GM21367 (cell line): ENCODE results near the gene SLC5A1.
"Not testable (repeated sequence)": the region's sequence is repeated elsewhere in the genome, so short reads cannot be mapped to it uniquely, and the experiment has no call there.

Source experiments
- ATAC-seq: cut with Tn5 transposase; IDR thresholded peaks from one replicate; pipeline ENCODE4 v1.9.1; 2021; ENCODE audit not compliant: unreplicated experiment

SLC5A1 gene

DNA sequence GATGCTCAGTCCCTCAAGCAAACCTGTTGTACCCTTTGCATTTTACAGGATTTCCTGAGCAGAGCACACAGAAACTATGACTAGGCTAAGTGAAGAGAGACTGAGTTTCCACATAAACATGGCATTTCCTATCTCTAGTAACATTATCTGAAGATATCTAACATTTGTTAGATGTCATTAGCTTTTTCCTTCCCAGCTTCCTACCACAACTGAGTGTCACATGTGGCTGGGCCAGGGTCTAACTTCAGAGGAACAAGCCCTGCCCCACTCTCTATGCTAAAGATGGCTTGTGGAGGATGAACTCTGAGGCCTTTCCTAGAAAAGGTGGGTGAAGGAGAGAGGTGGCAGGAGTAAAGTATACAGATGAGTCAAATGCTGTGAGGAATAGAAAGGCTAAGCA is 99.5 kb downstream of the SLC5A1 start:
- ATAC-seq: no peak

GRCh38 chr22:32144496-32145274 is 101.6 kb downstream of the SLC5A1 start:
- ATAC-seq: no peak

DNA sequence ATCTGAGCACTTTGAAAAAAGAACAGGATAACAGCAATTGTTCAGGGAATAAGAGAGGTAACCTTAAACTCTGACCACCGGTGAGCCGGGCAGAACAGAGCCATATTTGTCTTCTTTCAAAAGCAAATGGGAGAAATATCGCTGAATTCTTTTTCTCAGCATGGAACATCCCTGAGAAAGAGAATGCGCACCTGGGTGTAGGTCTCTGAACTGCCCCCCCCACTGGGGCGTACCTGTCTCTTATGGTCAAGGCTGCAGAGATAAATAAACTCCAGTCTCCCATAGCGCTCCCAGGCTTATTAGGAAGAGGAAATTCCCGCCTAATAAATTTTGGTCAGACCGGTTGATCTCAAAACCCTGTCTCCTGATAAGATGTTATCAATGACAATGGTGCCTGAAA is 104.1 kb downstream of the SLC5A1 start:
- ATAC-seq: not testable (repeated sequence)

DNA sequence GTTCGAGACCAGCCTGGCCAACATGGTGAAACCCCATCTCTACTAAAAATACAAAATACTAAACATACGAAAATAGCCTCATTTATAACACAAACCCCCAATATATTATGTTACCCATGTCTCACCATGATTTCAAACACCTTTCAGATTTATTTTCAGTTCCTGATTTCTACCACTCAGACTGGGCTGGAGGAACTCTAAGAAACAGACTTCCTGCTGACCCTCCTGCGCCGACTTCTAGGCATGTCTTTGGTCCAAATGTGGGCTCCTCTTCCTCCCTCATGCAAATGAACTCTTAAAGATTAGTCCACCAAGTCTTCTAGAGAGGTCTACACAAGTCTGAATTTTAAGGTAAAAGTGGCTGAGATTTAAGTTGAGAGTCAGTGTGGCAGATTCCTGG is 105.3 kb downstream of the SLC5A1 start:
- not testable (repeated sequence) for ATAC-seq

DNA sequence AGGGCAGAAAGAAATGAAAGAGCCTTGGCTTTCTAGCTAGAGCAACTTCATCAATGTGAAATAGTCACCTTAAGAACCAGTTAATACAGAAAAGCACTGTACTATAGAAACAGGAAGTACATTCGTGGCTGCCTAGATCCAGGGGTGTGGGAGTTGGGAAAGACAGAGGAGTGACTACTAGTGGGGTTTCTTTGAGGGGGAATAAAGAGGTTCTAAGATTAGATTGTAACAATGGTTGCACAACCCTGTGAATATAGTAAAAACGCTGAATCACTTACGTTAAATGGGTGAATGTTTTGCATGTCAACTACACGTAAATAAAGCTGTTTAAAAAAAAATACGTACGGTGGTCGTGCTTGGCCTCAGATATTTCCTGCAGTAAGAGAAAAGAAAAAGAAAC is 107.6 kb downstream of the SLC5A1 start:
- not testable (repeated sequence) for ATAC-seq

DNA sequence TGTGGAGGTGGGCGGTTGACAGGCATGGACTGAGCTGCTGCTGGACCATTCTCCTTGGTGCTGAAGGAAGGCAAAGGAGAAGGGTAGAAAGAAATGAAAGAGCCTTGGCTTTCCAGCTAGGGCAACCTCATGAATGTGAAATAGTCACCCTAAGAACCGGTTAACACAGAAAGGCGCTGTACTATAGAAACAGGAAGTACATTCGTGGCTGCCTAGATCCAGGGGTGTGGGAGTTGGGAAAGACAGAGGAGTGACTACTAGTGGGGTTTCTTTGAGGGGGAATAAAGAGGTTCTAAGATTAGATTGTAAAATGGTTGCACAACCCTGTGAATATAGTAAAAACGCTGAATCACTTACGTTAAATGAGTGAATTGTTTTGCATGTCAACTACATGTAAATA is 108.6 kb downstream of the SLC5A1 start:
- ATAC-seq: not testable (repeated sequence)

DNA sequence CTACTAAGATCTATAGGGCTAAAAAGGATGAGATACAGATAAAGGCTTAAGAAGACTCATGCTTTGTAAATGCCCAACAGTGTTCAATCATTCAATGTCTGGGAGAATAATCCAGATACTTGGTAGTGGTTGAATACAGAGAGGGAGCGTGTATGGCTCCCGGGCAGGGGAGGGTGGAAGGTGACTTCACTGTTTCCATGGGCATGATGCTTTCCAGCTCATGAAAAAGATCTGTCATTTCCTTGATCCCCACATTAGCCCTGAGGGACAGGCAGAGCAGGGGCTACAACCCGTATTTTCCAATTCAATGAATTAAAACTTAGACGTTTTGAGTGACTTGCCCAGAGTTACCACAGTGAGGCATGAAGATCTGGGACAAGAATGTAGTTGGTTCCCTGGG is 111.7 kb downstream of the SLC5A1 start:
- not testable (repeated sequence) for ATAC-seq

DNA sequence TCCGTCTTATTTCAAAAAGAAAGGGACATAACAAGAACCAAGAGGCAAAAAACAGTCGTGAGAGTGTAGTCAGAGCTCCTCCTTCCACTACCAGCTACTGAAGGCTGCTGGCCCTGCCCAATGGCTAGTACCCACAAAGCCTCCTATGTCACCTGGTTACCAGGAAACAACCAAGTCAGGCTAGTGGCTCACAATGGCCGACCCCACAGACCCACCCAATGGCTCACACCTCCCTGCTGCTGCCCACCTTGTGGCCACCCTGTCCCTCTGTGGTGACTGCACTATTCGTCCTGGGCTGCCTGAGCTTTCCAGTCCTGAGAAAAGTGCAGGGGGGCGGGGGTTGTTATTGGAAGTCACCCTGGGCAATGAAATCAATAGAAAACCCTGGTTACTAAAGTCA is 114.6 kb downstream of the SLC5A1 start:
- not testable (repeated sequence) for ATAC-seq

DNA sequence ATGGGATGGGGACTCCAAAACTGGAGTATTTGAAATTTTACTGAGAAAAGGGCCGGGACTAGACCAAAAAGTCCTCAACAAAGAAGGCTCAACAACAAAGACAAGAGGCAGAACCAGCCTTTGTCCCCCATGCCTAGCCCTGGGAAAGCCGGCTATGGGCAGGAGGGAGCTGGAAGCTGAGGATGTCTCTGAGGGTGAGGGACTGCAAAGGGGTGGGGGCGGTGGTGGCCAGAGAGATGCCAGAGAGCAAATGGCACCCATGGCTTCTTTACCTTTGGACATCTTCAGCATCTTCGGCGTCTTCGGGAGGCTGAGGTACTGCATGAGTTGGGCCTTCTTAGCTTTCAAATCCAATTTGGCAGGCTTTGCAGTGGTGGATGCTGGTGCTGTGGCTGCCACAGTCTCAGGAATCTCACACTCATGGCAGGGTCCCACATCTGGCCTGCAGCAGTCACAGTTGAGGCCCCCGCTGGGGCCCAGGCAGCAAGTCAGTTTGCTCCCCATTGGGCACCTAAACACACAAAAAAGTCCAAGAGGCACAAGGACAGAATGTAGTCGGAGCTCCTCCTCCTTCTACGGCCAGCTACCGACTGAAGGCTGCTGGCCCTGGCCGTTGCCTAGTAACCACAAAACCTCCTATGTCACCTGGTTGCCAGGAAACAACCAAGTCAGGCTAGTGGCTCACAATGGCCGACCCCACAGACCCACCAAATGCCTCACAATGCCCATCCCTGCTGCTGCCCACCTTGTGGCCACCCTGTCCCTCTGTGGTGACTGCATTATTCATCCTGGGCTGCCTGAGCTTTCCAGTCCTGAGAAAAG is 115.9 kb downstream of the SLC5A1 start, which contains the start of gene C22orf42:
Gene C22orf42 (minus strand): TSS at position 592 of the 822 bp plus-strand sequence. CDS start 88 bp downstream, at position 504.
- no peak for ATAC-seq

DNA sequence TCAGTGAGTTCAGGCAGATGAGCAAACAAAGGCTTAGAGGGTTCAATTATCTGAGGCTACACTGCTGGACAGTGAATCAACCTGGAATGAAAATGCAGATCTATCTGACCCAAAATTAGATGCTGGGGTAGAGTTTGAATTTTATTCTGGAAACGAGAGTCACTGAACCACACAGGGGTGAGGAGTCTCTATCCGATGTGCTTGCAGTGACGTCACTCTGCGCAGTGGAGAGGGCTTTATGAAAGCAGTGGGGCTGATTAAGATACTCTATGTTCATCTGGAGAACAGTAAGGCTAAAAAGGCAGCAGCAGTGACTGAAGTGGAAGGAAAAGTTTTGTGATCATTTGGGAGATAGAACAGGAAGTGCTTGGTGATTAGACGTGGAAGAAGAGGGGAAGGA is 117.3 kb downstream of the SLC5A1 start:
- ATAC-seq: not testable (repeated sequence)
